A673 (cell line): Measurements from ENCODE around the gene RELN.
"Not testable (repeated sequence)": the region's sequence is repeated elsewhere in the genome, so short reads cannot be mapped to it uniquely, and the experiment has no call there.

ENCODE experiments used
- CTCF ChIP-seq: fragments of 300-800, 200-600 bp; sonication (generic); conservative IDR thresholded peaks from 2 replicates; pipeline ENCODE4 v1.5.1; 2017; ENCODE audit warnings: low read depth, mild to moderate bottlenecking, antibody characterized with exemption, low read length, moderate library complexity, mixed read lengths
- EZH2 ChIP-seq: fragments of 200-600 bp; sonication (generic); IDR thresholded peaks from 2 replicates; pipeline ENCODE4 v1.6.1; 2017; ENCODE audit warnings: borderline replicate concordance, low read depth, mild to moderate bottlenecking, mixed read lengths, antibody characterized with exemption, low read length; ENCODE audit not compliant: poor library complexity, severe bottlenecking

GRCh38 chr7:103486873-103487272 lies 502.6 kb downstream of the RELN start:
- TF ChIP-seq CTCF, EZH2: not testable (repeated sequence)
